Measurements from ENCODE around the gene ZDHHC16. TPM values are rescaled to one million over a fixed set of nuclear protein-coding genes. Genes with fewer than 3 reads are reported as not detected.
A peak's percentile ranks its signal among the peaks of the same experiment; 100 is the strongest.

Gene ZDHHC16
- total RNA-seq, 2 experiments from 2014 or later = 6.2 to 6.5 TPM

DNA sequence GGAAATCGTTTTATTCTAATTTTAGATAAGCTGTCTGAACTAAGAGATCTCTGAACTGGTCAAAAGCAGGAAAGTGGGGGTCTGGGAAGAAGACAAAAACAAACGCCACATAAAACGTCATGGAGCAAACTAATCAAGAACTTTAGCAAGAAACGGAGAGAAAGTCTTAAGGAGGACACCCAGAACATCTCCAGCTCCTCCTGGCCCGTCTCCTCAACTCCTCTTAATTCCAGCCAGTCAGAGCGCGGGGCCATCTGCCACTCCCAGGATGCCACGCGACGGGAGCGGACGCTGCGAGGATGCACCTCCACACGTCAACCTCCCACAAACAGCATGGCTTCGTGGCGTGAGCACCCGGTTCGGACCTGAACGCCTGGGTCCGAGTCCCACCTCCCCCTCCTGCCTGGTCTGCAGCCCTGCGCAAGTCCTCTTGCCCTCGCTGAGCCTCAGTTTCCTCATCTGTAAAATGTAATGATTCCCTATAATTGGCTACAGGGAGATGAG is 51.6 kb downstream of the ZDHHC16 start:
- DNase-seq (peak; percentile 40 to 81 (median 54)), ATAC-seq (ENCODE audit: poor library complexity) (no peak)
- intact Hi-C loops (cut with DNase I, micrococcal nuclease) = loop anchor here (1.0 to 10.0 kb wide), 11 partner anchors 53 to 1927 kb away; partner anchors contain the start of genes ARHGAP19 (in 1 of the 2), LCOR (in 1 of the 2), MORN4 (in 1 of the 2) and PI4K2A (in 1 of the 2)
- Histone ChIP-seq H3K4me3 (ENCODE audit: low read length) (peak overlapping the region; percentile 91), H3K27ac (ENCODE audit: low read depth in 1 of 2, low read length in 2 of 2) (peak overlapping the region; percentile 75 to 83), H3K9me3 (ENCODE audit: control insufficient read depth in 1 of 2, insufficient read depth in 1 of 2, low read length in 2 of 2) (no peaks in the 10 kb centered on the region), H3K36me3 (ENCODE audit: insufficient read depth, low read length) (peaks cover 5% of the 10 kb centered on the region), H3K27me3 (ENCODE audit: control insufficient read depth in 1 of 2, insufficient read depth in 2 of 2, low read length in 2 of 2) (no peaks in the 10 kb centered on the region), H3K4me1 (ENCODE audit: insufficient read depth, low read length) (peaks cover 43% of the 10 kb centered on the region)
- CTCF ChIA-PET = interaction anchor here (0.7 kb wide), 1 partner anchor 51 kb away, joined by 3 read pairs; no protein-coding TSS in a partner anchor
- POLR2A ChIA-PET = no interaction called here
- TF ChIP-seq, protein P1, sequence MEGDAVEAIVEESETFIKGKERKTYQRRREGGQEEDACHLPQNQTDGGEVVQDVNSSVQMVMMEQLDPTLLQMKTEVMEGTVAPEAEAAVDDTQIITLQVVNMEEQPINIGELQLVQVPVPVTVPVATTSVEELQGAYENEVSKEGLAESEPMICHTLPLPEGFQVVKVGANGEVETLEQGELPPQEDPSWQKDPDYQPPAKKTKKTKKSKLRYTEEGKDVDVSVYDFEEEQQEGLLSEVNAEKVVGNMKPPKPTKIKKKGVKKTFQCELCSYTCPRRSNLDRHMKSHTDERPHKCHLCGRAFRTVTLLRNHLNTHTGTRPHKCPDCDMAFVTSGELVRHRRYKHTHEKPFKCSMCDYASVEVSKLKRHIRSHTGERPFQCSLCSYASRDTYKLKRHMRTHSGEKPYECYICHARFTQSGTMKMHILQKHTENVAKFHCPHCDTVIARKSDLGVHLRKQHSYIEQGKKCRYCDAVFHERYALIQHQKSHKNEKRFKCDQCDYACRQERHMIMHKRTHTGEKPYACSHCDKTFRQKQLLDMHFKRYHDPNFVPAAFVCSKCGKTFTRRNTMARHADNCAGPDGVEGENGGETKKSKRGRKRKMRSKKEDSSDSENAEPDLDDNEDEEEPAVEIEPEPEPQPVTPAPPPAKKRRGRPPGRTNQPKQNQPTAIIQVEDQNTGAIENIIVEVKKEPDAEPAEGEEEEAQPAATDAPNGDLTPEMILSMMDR (IDR thresholded peaks at IDR 0.05) = no peak
- Mint-ChIP-seq H3K27ac (peak overlapping the region; percentile 91), H3K4me1 (ENCODE audit: low read depth) (peaks cover 52% of the 10 kb centered on the region), H3K4me3 (peak overlapping the region; percentile 99), H3K36me3 (ENCODE audit: low read depth) (peaks cover 30% of the 10 kb centered on the region), H3K9me3 (no peaks in the 10 kb centered on the region), H3K27me3 (peaks cover 15% of the 10 kb centered on the region)

DNA sequence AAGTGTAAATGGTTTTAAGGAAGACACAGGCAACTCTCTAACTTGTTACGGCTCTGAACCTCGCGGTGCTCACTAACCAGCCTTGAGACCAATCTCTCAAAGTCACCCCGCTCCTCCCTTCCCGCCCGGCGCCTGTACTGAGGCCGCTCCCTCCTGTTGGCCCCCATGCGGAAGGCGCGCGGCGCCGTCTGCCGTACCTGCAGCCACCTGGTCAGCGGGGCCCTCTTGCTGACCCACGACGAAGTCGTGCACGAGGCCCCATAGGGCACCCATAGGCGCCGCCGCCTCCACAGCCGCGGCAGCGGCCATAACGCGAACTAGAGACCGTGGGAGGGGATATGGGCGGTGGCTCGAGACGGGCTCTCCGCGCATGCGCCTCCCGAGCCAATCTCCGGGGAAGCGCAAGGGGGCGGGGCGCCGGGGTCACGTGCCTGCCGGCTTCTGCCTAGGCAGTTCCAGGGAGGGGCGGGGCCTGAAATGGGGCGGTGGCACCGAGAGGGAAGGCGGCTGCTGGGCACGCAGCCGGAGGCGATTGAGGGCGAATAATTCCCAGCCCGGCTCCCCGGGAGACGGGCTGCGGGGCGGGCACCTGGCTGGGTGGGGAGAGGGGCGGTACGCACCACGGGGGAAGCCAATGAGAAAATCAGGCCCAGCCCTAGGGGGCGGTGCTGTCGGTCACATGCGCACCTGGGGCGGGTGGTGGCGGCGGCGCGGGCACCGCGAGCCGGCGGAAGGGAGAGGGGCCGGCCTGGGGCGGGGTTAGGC is 52.3 kb downstream of the ZDHHC16 start, which contains the start of gene MMS19:
Gene MMS19, minus strand, starts transcription at position 347 of the 765 bp plus-strand sequence. Its CDS starts 38 bp downstream, at position 309.
- Histone ChIP-seq H3K27me3 (ENCODE audit: control insufficient read depth in 1 of 2, insufficient read depth in 2 of 2, low read length in 2 of 2) (peaks cover 0 to 2% of the 10 kb centered on the region in 2 experiments), H3K9me3 (ENCODE audit: control insufficient read depth in 1 of 2, insufficient read depth in 1 of 2, low read length in 2 of 2) (no peaks in the 10 kb centered on the region), H3K4me1 (ENCODE audit: insufficient read depth, low read length) (peaks cover 42% of the 10 kb centered on the region), H3K27ac (ENCODE audit: low read depth in 1 of 2, low read length in 2 of 2) (peak within 1 kb of the TSS; percentile 75 to 83), H3K4me3 (ENCODE audit: low read length) (peak within 1 kb of the TSS; percentile 91), H3K36me3 (ENCODE audit: insufficient read depth, low read length) (peaks cover under 1% of the 10 kb centered on the region)
- Mint-ChIP-seq H3K36me3 (ENCODE audit: low read depth) (peaks cover 24% of the 10 kb centered on the region), H3K27ac (peak within 1 kb of the TSS; percentile 91), H3K4me3 (peak within 1 kb of the TSS; percentile 99), H3K27me3 (peaks cover 15% of the 10 kb centered on the region), H3K4me1 (ENCODE audit: low read depth) (peaks cover 52% of the 10 kb centered on the region), H3K9me3 (no peaks in the 10 kb centered on the region)
- TF ChIP-seq, protein P1 (IDR thresholded peaks at IDR 0.05) = no peak
- POLR2A ChIA-PET = interaction anchor here (1.0 to 1.5 kb wide), 7 partner anchors 8 to 189 kb away, joined by 3 to 5 read pairs (median 4); partner anchors contain the start of gene AVPI1
- CTCF ChIA-PET = interaction anchor here (1.2 kb wide), 1 partner anchor 97 kb away, joined by 3 read pairs; the partner anchor contains the start of gene RRP12
- ATAC-seq (ENCODE audit: poor library complexity) (peak; percentile 72), DNase-seq (peak; percentile 98 to 100 (median 99))
- intact Hi-C loops (cut with DNase I, micrococcal nuclease) = loop anchor here (1.0 to 10.0 kb wide), 11 partner anchors 53 to 1927 kb away; partner anchors contain the start of genes ARHGAP19 (in 1 of the 2), LCOR (in 1 of the 2), MORN4 (in 1 of the 2) and PI4K2A (in 1 of the 2)

DNA sequence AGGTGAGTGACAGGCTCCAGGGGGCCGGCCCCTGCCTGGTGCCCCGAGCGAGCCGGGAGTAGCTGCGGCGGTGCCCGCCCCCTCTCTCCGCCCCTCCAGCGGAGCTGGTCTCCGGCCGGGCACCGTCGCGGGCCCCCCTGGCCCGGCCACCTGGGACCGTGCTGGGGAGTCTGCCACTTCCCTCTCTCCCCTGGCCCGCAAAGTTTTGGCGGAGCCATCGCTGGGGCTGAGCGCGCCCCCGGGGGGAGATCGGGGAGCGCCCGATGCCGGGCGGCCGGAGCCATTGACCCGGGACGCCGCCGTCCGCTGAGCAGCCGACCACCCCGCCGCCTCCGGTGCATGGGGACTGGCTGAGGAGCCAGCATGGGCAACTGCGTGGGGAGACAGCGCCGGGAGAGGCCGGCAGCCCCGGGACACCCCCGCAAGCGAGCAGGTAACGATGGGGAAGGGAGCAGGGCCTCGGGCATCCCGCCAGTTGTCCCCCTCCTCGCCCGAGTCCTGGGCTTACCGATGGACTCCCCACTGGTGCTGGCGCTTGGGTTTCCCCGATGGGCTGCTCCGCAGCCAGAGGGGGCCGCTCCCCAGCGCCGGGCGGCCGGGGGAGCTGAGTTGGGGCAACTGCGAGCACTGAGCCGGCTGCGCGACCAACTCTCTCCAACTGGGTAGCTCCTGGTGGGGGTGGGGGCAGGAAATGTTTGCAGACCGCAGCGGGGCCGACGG is 53.0 kb downstream of the ZDHHC16 start, which contains the start of gene UBTD1:
Gene UBTD1, plus strand, starts transcription at position 84 of the 720 bp plus-strand sequence. Its CDS starts 280 bp downstream, at position 364.
- Mint-ChIP-seq H3K27ac (peak within 1 kb of the TSS; percentile 91), H3K4me1 (ENCODE audit: low read depth) (peaks cover 45% of the 10 kb centered on the region), H3K4me3 (peak within 1 kb of the TSS; percentile 99), H3K36me3 (ENCODE audit: low read depth) (peaks cover 22% of the 10 kb centered on the region), H3K9me3 (no peaks in the 10 kb centered on the region), H3K27me3 (peaks cover 15% of the 10 kb centered on the region)
- no peaks in the 10 kb centered on the region for H3K36me3 ChIP-seq (ENCODE audit: insufficient read depth, low read length)
- ATAC-seq (ENCODE audit: poor library complexity) (no peak), DNase-seq (peak in 13 of 14 experiments; percentile 2 to 66 (median 22))
- H3K9me3 ChIP-seq (ENCODE audit: control insufficient read depth in 1 of 2, insufficient read depth in 1 of 2, low read length in 2 of 2) = no peaks in the 10 kb centered on the region
- H3K27ac ChIP-seq (ENCODE audit: low read depth in 1 of 2, low read length in 2 of 2) = peak within 1 kb of the TSS; percentile 75 to 83
- H3K27me3 ChIP-seq (ENCODE audit: control insufficient read depth in 1 of 2, insufficient read depth in 2 of 2, low read length in 2 of 2) = peaks cover 0 to 5% of the 10 kb centered on the region in 2 experiments
- TF ChIP-seq, protein P1 (IDR thresholded peaks at IDR 0.05) = no peak
- intact Hi-C loops (cut with DNase I, micrococcal nuclease) = loop anchor here (1.0 to 10.0 kb wide), 11 partner anchors 54 to 1926 kb away; partner anchors contain the start of genes ARHGAP19 (in 1 of the 2), LCOR (in 1 of the 2), MORN4 (in 1 of the 2) and PI4K2A (in 1 of the 2)
- CTCF ChIA-PET = interaction anchor here (1.2 kb wide), 1 partner anchor 98 kb away, joined by 3 read pairs; the partner anchor contains the start of gene RRP12
- POLR2A ChIA-PET = interaction anchor here (1.0 to 1.5 kb wide), 10 partner anchors 9 to 238 kb away, joined by 3 to 5 read pairs (median 3); partner anchors contain the start of genes AVPI1, RRP12 and ZFYVE27
- peaks cover 41% of the 10 kb centered on the region for H3K4me1 ChIP-seq (ENCODE audit: insufficient read depth, low read length)
- peak within 1 kb of the TSS; percentile 91 for H3K4me3 ChIP-seq (ENCODE audit: low read length)

All from CD4-positive, alpha-beta T cell (primary cell).